Right hindlimb (tissue), 1 donor: ENCODE data around the gene VSTM2B.
"Not testable (repeated sequence)": the region's sequence is repeated elsewhere in the genome, so short reads cannot be mapped to it uniquely, and the experiment has no call there.

ENCODE experiments used
- DNase-seq: peaks from one replicate; pipeline ENCODE4 v3.0.0-alpha.2; 2018

Gene VSTM2B

GRCh38 chr19:29532097-29532496 is 6.3 kb downstream of the VSTM2B start:
- no peak for DNase-seq

GRCh38 chr19:29532956-29533355 is 7.2 kb downstream of the VSTM2B start:
- peak; percentile 11 for DNase-seq

GRCh38 chr19:29533578-29534544 is 8.1 kb downstream of the VSTM2B start:
- DNase-seq: no peak

GRCh38 chr19:29535214-29535831 is 9.5 kb downstream of the VSTM2B start:
- no peak for DNase-seq

- DNase-seq: no peak
These were observed 10.3 kb downstream of the VSTM2B start for GRCh38 chr19:29535984-29536508.

- no peak for DNase-seq
These were observed 11.4 kb downstream of the VSTM2B start for GRCh38 chr19:29537181-29537580.

GRCh38 chr19:29537601-29538000 is 11.8 kb downstream of the VSTM2B start:
- DNase-seq: no peak

- DNase-seq: no peak
These were observed 12.4 kb downstream of the VSTM2B start for GRCh38 chr19:29538146-29538545.

GRCh38 chr19:29538651-29539050 is 12.9 kb downstream of the VSTM2B start:
- no peak for DNase-seq

- DNase-seq: no peak
These were observed 13.3 kb downstream of the VSTM2B start for GRCh38 chr19:29539131-29539530.

- no peak for DNase-seq
These were observed 13.9 kb downstream of the VSTM2B start for GRCh38 chr19:29539670-29540069.

- no peak for DNase-seq
These were observed 14.3 kb downstream of the VSTM2B start for GRCh38 chr19:29540114-29540513.

GRCh38 chr19:29541473-29542253 is 15.9 kb downstream of the VSTM2B start:
- DNase-seq: no peak

- DNase-seq: no peak
These were observed 16.5 kb downstream of the VSTM2B start for GRCh38 chr19:29542327-29542726.

- DNase-seq: no peak
These were observed 17.0 kb downstream of the VSTM2B start for GRCh38 chr19:29542776-29543175.

GRCh38 chr19:29543381-29543780 is 17.6 kb downstream of the VSTM2B start:
- DNase-seq: no peak

GRCh38 chr19:29544656-29545360 is 19.0 kb downstream of the VSTM2B start:
- DNase-seq: no peak

- not testable (repeated sequence) for DNase-seq
These were observed 19.7 kb downstream of the VSTM2B start for GRCh38 chr19:29545447-29545846.

GRCh38 chr19:29545866-29546582 is 20.2 kb downstream of the VSTM2B start:
- DNase-seq: no peak

- no peak for DNase-seq
These were observed 20.9 kb downstream of the VSTM2B start for GRCh38 chr19:29546583-29547190.

- no peak for DNase-seq
These were observed 21.7 kb downstream of the VSTM2B start for GRCh38 chr19:29547361-29547960.
